ENCODE data around the gene RPTOR. TPM values are rescaled to one million over a fixed set of nuclear protein-coding genes. Genes with fewer than 3 reads are reported as not detected.

The RPTOR gene
- total RNA-seq, 1 experiment from 2014 or later = 46.2 TPM

DNA sequence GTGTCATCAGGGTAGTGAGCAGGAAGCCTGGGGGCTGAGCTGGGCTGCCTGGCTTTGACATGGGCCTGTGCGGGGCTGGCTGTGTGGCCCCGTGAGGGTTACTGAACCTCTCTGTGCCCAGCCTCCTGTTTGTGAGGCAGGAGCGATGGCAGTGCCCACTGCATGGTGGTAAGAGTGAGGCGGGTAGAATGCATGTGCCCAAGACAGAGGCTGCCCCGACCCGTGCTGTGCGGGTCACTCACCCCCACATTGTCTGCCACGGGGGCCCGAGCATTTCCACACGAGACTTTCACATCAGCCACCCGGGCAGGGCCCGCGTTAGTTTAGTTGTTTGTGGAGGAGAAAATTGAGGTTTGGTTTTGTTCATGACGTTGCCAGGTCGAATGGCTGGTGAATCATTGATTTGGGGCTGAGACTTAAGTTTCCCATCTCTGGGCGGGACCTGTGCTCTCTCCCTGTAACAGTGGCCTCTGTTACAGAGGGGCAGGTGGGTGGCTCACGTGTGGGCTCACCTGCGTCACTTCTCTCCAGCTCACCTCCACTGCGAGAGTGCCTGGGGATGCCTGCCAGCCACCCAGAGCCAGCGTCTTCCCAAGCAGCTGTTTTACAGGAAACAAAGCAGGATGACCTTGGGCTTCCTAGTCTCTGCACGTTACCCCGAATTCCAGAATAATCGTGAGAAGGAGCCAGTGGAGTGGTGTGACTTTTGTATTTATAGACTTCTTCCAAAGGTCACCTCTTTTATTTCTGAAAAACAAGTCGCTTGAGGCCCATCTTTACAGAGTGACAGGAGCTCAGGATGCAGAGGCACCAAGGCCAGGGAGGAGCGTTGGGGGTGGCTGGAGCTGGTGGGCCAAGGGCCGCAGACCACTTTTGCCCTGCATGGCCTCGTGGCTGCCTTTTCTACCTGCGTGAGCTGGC, 150.6 kb downstream of the RPTOR start:
- ATAC-seq = no peak
- Histone ChIP-seq H4K20me1 (ENCODE audit: low read length) (no peaks in the 10 kb centered on the region), H3K27ac (ENCODE audit: low read length) (no peak overlapping the region), H3K4me3 (ENCODE audit: low read length) (no peak overlapping the region), H3K9ac (ENCODE audit: low read length) (no peak overlapping the region), H3K27me3 (ENCODE audit: low read length) (no peaks in the 10 kb centered on the region), H2AFZ (ENCODE audit: low read length) (no peak overlapping the region), H3K9me2 (replicated peaks; ENCODE audit: low read length) (no peaks in the 10 kb centered on the region), H3K9me3 (ENCODE audit: low read length) (no peaks in the 10 kb centered on the region), H3K4me1 (ENCODE audit: insufficient read depth, low read length) (no peaks in the 10 kb centered on the region), H3F3A (ENCODE audit: low read length, unreplicated experiment) (no peaks in the 10 kb centered on the region), H3K4me2 (ENCODE audit: low read length) (no peak overlapping the region), H3K79me2 (ENCODE audit: low read length) (peaks cover 87% of the 10 kb centered on the region), H3K36me3 (ENCODE audit: low read depth, low read length) (no peaks in the 10 kb centered on the region)
- TF ChIP-seq, protein P1, sequence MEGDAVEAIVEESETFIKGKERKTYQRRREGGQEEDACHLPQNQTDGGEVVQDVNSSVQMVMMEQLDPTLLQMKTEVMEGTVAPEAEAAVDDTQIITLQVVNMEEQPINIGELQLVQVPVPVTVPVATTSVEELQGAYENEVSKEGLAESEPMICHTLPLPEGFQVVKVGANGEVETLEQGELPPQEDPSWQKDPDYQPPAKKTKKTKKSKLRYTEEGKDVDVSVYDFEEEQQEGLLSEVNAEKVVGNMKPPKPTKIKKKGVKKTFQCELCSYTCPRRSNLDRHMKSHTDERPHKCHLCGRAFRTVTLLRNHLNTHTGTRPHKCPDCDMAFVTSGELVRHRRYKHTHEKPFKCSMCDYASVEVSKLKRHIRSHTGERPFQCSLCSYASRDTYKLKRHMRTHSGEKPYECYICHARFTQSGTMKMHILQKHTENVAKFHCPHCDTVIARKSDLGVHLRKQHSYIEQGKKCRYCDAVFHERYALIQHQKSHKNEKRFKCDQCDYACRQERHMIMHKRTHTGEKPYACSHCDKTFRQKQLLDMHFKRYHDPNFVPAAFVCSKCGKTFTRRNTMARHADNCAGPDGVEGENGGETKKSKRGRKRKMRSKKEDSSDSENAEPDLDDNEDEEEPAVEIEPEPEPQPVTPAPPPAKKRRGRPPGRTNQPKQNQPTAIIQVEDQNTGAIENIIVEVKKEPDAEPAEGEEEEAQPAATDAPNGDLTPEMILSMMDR (conservative IDR thresholded peaks at IDR 0.05; ENCODE audit: low read depth, low read length) = no peak
- TF ChIP-seq EZH2 (IDR thresholded peaks at IDR 0.05; ENCODE audit: low read length, unreplicated experiment) = no peak
- no peak for TF ChIP-seq EZH2phosphoT487 (IDR thresholded peaks at IDR 0.05; ENCODE audit: borderline replicate concordance, low read length)
- ChIA-PET POLR2A (ENCODE audit: unreplicated experiment) (no interaction called here), CTCF (no interaction called here)
- intact Hi-C loops (cut with micrococcal nuclease) = no loop called here
- DNase-seq = no peak
- BruUV-seq (replicated peaks) = no TSS peak

DNA sequence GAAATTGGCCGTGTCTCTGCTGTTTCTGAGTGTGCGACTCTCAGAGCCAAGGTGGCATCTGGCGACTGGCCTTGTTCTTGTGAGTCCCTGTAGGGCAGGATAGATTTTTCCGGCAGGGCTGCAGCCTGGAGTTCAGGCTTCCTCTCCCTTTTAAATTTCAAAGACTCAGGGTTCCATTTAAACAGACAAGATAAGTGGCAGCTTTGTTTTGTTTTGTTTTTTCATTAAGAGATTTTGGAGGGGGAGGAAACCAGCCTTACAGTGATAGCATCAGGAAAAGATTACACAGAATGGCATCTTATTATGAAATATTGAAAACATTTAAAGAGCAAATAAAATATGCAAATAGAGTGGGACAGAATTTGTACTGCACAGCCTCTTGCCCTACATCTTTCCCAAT, 151.3 kb downstream of the RPTOR start:
- Histone ChIP-seq H4K20me1 (ENCODE audit: low read length) (no peaks in the 10 kb centered on the region), H3K9me2 (replicated peaks; ENCODE audit: low read length) (no peaks in the 10 kb centered on the region), H3K4me2 (ENCODE audit: low read length) (no peak overlapping the region), H3K4me3 (ENCODE audit: low read length) (no peak overlapping the region), H2AFZ (ENCODE audit: low read length) (no peak overlapping the region), H3K9me3 (ENCODE audit: low read length) (no peaks in the 10 kb centered on the region), H3K4me1 (ENCODE audit: insufficient read depth, low read length) (no peaks in the 10 kb centered on the region), H3K79me2 (ENCODE audit: low read length) (peaks cover 87% of the 10 kb centered on the region), H3K27ac (ENCODE audit: low read length) (no peak overlapping the region), H3K27me3 (ENCODE audit: low read length) (no peaks in the 10 kb centered on the region), H3F3A (ENCODE audit: low read length, unreplicated experiment) (no peaks in the 10 kb centered on the region), H3K9ac (ENCODE audit: low read length) (no peak overlapping the region), H3K36me3 (ENCODE audit: low read depth, low read length) (no peaks in the 10 kb centered on the region)
- intact Hi-C loops (cut with micrococcal nuclease) = no loop called here
- DNase-seq = no peak
- POLR2A ChIA-PET (ENCODE audit: unreplicated experiment) = no interaction called here
- TF ChIP-seq, protein P1 (conservative IDR thresholded peaks at IDR 0.05; ENCODE audit: low read depth, low read length) = no peak
- CTCF ChIA-PET = no interaction called here
- ATAC-seq = no peak
- BruUV-seq (replicated peaks) = no TSS peak

DNA sequence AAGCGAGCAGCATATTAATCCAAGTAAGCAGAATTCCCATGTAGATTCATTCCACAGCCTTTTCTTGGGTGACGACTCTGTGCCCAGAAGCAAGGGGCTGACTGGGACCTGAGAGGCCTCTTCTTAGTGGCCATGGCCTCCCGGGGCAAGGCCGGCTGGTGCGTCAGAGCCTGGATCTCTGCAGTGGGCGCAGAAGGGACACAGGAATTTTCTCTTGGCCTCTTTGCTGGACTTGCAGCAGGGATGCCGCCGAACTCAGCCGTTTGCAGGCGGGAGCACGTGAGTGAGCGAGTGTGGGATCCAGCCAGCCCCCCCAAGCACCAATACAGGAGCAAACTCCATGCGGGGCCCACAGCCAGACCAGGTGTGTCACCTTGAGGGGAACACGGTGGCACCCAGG, 151.8 kb downstream of the RPTOR start:
- POLR2A ChIA-PET (ENCODE audit: unreplicated experiment) = no interaction called here
- no peaks in the 10 kb centered on the region for H3K9me3 ChIP-seq (ENCODE audit: low read length)
- H3K4me2 ChIP-seq (ENCODE audit: low read length) = no peak overlapping the region
- no peaks in the 10 kb centered on the region for H3K27me3 ChIP-seq (ENCODE audit: low read length)
- no peaks in the 10 kb centered on the region for H3F3A ChIP-seq (ENCODE audit: low read length, unreplicated experiment)
- no peak overlapping the region for H3K4me3 ChIP-seq (ENCODE audit: low read length)
- H4K20me1 ChIP-seq (ENCODE audit: low read length) = no peaks in the 10 kb centered on the region
- no peaks in the 10 kb centered on the region for H3K36me3 ChIP-seq (ENCODE audit: low read depth, low read length)
- peaks cover 87% of the 10 kb centered on the region for H3K79me2 ChIP-seq (ENCODE audit: low read length)
- no peak overlapping the region for H3K27ac ChIP-seq (ENCODE audit: low read length)
- TF ChIP-seq, protein P1 (conservative IDR thresholded peaks at IDR 0.05; ENCODE audit: low read depth, low read length) = no peak
- no peak for TF ChIP-seq EZH2phosphoT487 (IDR thresholded peaks at IDR 0.05; ENCODE audit: borderline replicate concordance, low read length)
- no peaks in the 10 kb centered on the region for H3K9me2 ChIP-seq (replicated peaks; ENCODE audit: low read length)
- no peak overlapping the region for H2AFZ ChIP-seq (ENCODE audit: low read length)
- ATAC-seq (no peak), DNase-seq (no peak)
- intact Hi-C loops (cut with micrococcal nuclease) = no loop called here
- no TSS peak for BruUV-seq (replicated peaks)
- H3K4me1 ChIP-seq (ENCODE audit: insufficient read depth, low read length) = no peaks in the 10 kb centered on the region
- H3K9ac ChIP-seq (ENCODE audit: low read length) = no peak overlapping the region
- CTCF ChIA-PET = no interaction called here
